DOHH2 (cell line): Measurements from ENCODE around the gene SERPINC1.

Experiments
- H3F3A ChIP-seq: fragments of 200-600 bp; sonication (generic), shearing (Covaris generic); 2 replicates; pipeline ENCODE4 v1.6.0; 2016; ENCODE audit warnings: antibody characterized with exemption, mild to moderate bottlenecking; ENCODE audit not compliant: control insufficient read depth, insufficient read depth
- H3K27ac ChIP-seq: fragments of 200-600 bp; sonication (generic); 2 replicates; pipeline ENCODE4 v1.5.1; 2014; ENCODE audit warnings: low read depth, mild to moderate bottlenecking, low read length, moderate library complexity
- H3K27me3 ChIP-seq: fragments of 200-600 bp; sonication (generic); 2 replicates; pipeline ENCODE4 v1.6.1; 2014; ENCODE audit warnings: mild to moderate bottlenecking, low read length, mixed read lengths; ENCODE audit not compliant: control insufficient read depth
- H3K36me3 ChIP-seq: fragments of 200-600 bp; sonication (generic); 2 replicates; pipeline ENCODE4 v1.6.1; 2014; ENCODE audit warnings: mild to moderate bottlenecking, low read length, moderate library complexity, mixed read lengths; ENCODE audit not compliant: control insufficient read depth
- H3K4me1 ChIP-seq: fragments of 200-600 bp; sonication (generic); 2 replicates; pipeline ENCODE4 v1.6.1; 2014; ENCODE audit warnings: mild to moderate bottlenecking, low read length, mixed read lengths; ENCODE audit not compliant: control insufficient read depth
- H3K4me2 ChIP-seq: fragments of 200-600 bp; sonication (generic); 2 replicates; pipeline ENCODE4 v1.6.0; 2014; ENCODE audit warnings: mild to moderate bottlenecking, low read length, moderate library complexity
- H3K4me3 ChIP-seq: fragments of 200-600 bp; sonication (generic); 2 replicates; pipeline ENCODE4 v1.5.1; 2014; ENCODE audit warnings: mild to moderate bottlenecking, low read length, mixed read lengths
- H3K79me2 ChIP-seq: fragments of 200-600 bp; sonication (generic); 2 replicates; pipeline ENCODE4 v1.6.1; 2014; ENCODE audit warnings: mild to moderate bottlenecking, low read length, mixed read lengths; ENCODE audit not compliant: control insufficient read depth
- H3K9me2 ChIP-seq: fragments of 200-600 bp; sonication (generic); replicated peaks from 2 replicates; pipeline ENCODE4 v1.6.1; 2014; ENCODE audit warnings: mild to moderate bottlenecking, low read length, mixed read lengths; ENCODE audit not compliant: control insufficient read depth
- H3K9me3 ChIP-seq: fragments of 200-600 bp; sonication (generic); 2 replicates; pipeline ENCODE4 v1.6.1; 2014; ENCODE audit warnings: antibody characterized with exemption, low read length, mixed read lengths; ENCODE audit not compliant: control insufficient read depth, insufficient read depth
- H4K20me1 ChIP-seq: fragments of 200-600 bp; sonication (generic); 2 replicates; pipeline ENCODE4 v1.6.0; 2014; ENCODE audit warnings: low read depth, mild to moderate bottlenecking, antibody characterized with exemption, low read length, moderate library complexity; ENCODE audit not compliant: control insufficient read depth, insufficient read depth
- CTCF ChIP-seq: fragments of 200-600 bp; sonication (generic); IDR thresholded peaks from one replicate; pipeline ENCODE4 v1.5.1; 2014; ENCODE audit warnings: antibody characterized with exemption, mild to moderate bottlenecking, low read depth, low read length; ENCODE audit not compliant: poor library complexity, severe bottlenecking
- EZH2phosphoT487 ChIP-seq: fragments of 200-600 bp; sonication (generic); IDR thresholded peaks from 2 replicates; pipeline ENCODE4 v1.6.1; 2017; ENCODE audit warnings: borderline replicate concordance, mild to moderate bottlenecking, antibody characterized with exemption, low read length, moderate library complexity, mixed read lengths

The SERPINC1 gene

DNA sequence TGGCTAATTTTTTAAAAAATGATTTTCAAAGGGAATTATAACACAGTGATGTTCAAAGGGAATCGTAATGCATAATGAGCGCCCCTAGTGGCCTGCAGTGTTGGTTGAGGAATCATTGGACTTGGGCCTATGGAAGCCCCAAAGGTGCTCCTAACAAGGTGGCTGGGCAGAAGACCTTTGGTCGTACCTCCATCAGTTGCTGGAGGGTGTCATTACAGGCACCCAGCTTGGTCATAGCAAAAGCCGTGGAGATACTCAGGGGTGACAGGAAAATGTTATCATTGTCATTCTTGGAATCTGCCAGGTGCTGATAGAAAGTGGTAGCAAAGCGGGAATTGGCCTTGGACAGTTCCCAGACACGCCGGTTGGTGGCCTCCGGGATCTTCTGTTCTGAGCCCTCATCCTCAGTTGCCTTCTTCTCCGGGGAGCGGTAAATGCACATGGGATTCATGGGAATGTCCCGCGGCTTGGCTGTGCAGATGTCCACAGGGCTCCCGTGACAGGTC is 2.7 kb downstream of the SERPINC1 start:
- H3K36me3 ChIP-seq, result no peaks in the 10 kb centered on the region
- no peak for TF ChIP-seq EZH2phosphoT487
- peak; percentile 92 for TF ChIP-seq CTCF
- H3K27ac ChIP-seq, result no peak overlapping the region
- H3K9me2 ChIP-seq, result no peaks in the 10 kb centered on the region
- no peaks in the 10 kb centered on the region for H3K79me2 ChIP-seq
- no peak overlapping the region for H3K4me2 ChIP-seq
- no peaks in the 10 kb centered on the region for H3K9me3 ChIP-seq
- no peaks in the 10 kb centered on the region for H3K27me3 ChIP-seq
- H3F3A ChIP-seq, result no peaks in the 10 kb centered on the region
- no peak overlapping the region for H3K4me3 ChIP-seq
- no peaks in the 10 kb centered on the region for H3K4me1 ChIP-seq
- H4K20me1 ChIP-seq, result no peaks in the 10 kb centered on the region

GRCh38 chr1:173913111-173913510 is 4.0 kb downstream of the SERPINC1 start:
- Histone ChIP-seq H3F3A (no peaks in the 10 kb centered on the region), H3K27ac (no peak overlapping the region), H4K20me1 (no peaks in the 10 kb centered on the region), H3K4me2 (no peak overlapping the region), H3K9me2 (no peaks in the 10 kb centered on the region), H3K4me1 (no peaks in the 10 kb centered on the region), H3K36me3 (no peaks in the 10 kb centered on the region), H3K79me2 (no peaks in the 10 kb centered on the region), H3K4me3 (no peak overlapping the region), H3K9me3 (no peaks in the 10 kb centered on the region), H3K27me3 (no peaks in the 10 kb centered on the region)
- TF ChIP-seq EZH2phosphoT487 (no peak), CTCF (no peak)

DNA sequence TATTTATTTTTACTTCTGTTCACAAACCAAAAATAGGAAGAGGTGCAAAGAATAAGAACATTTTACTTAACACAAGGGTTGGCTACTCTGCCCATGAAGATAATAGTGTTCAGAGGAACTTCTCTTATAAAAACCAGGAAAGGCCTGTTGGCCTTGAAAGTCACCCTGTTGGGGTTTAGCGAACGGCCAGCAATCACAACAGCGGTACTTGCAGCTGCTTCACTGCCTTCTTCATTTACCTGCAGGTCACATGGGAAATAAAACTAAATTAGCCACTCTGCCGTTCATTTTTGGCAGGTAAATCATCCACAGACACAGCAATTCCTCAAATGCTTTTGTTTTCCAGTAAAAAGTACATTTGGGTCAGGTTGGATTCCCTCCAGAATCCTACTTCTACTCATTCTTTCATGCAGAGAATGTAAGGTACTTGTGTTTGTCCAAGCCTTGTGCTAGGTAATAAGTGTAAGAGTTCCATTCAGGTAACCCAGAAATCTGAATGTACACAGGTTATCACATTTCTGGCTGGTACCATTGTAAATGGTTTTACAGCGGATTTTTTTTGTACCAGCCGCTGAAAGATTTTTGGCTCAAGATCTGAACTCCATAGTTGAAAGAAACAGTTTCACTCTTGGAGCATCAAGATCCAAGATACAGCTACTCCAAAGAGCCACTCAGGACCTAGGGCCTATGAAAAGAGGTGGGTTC is 13.1 kb downstream of the SERPINC1 start:
- no peaks in the 10 kb centered on the region for H3K27me3 ChIP-seq
- no peak overlapping the region for H3K4me3 ChIP-seq
- H3F3A ChIP-seq, result no peaks in the 10 kb centered on the region
- TF ChIP-seq CTCF, result no peak
- no peak for TF ChIP-seq EZH2phosphoT487
- H3K36me3 ChIP-seq, result no peaks in the 10 kb centered on the region
- no peaks in the 10 kb centered on the region for H3K9me3 ChIP-seq
- no peaks in the 10 kb centered on the region for H3K79me2 ChIP-seq
- peaks cover 12% of the 10 kb centered on the region for H3K4me1 ChIP-seq
- no peaks in the 10 kb centered on the region for H4K20me1 ChIP-seq
- no peak overlapping the region for H3K27ac ChIP-seq
- no peak overlapping the region for H3K4me2 ChIP-seq
- no peaks in the 10 kb centered on the region for H3K9me2 ChIP-seq
